ENCODE results near the gene C11orf65.

Gene C11orf65

DNA sequence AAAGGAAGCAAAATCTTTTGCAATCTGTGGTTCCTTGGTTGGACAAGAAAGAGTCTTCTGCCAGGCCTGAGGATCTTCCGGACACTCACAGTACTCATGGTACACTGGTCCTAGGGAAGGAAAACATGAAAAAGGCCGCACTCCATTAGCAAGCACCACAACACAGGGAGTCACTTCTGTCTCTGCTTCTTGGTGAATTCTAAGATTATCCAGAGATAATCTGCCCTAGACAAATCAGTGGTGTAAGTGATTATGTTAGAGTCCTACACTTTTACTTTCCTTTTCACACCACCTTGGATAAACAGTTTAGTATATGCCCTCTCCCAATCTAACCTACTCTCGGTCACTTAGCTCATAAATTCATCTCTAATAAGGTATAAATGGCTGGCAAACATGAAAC lies 19.0 kb upstream of the C11orf65 start:
- ChIA-PET POLR2A (no interaction called here), CTCF (interaction anchor here (0.7 kb wide), 1 partner anchor 325 kb away, joined by 3 read pairs; no protein-coding TSS in a partner anchor)

GRCh38 chr11:108483163-108483562 lies 15.8 kb upstream of the C11orf65 start:
- TF ChIP-seq SUZ12 (IDR thresholded peaks at IDR 0.05), result no peak
- no peak for TF ChIP-seq L3MBTL2 (conservative IDR thresholded peaks at IDR 0.05)
- no peak for TF ChIP-seq CTBP1 (IDR thresholded peaks at IDR 0.05; ENCODE audit: borderline replicate concordance)
- TF ChIP-seq ZNF384 (IDR thresholded peaks at IDR 0.05), result no peak
- no peak for TF ChIP-seq FOXM1 (IDR thresholded peaks at IDR 0.05; ENCODE audit: borderline replicate concordance)
- TF ChIP-seq SP1 (IDR thresholded peaks at IDR 0.05), result no peak
- no peak for TF ChIP-seq PKNOX1 (IDR thresholded peaks at IDR 0.05)
- no peak for TF ChIP-seq LEF1 (IDR thresholded peaks at IDR 0.05; ENCODE audit: borderline replicate concordance)
- no peak for TF ChIP-seq HDGF (IDR thresholded peaks at IDR 0.05; ENCODE audit: borderline replicate concordance)
- TF ChIP-seq BHLHE40 (IDR thresholded peaks at IDR 0.05; ENCODE audit: borderline replicate concordance), result no peak
- POLR2A ChIA-PET, result no interaction called here
- no peak for DNase-seq (ENCODE audit: extremely low spot score)
- CTCF ChIA-PET, result no interaction called here

More for the DNA sequence above, 19.0 kb upstream of the C11orf65 start:
- DNase-seq (ENCODE audit: extremely low spot score), result no peak
- TF ChIP-seq L3MBTL2 (conservative IDR thresholded peaks at IDR 0.05) (no peak), CTBP1 (IDR thresholded peaks at IDR 0.05; ENCODE audit: borderline replicate concordance) (no peak), TARDBP (IDR thresholded peaks at IDR 0.05) (no peak), SUZ12 (IDR thresholded peaks at IDR 0.05) (no peak), ELF4 (IDR thresholded peaks at IDR 0.05) (no peak), FOXM1 (IDR thresholded peaks at IDR 0.05; ENCODE audit: borderline replicate concordance) (no peak), ZNF384 (IDR thresholded peaks at IDR 0.05) (no peak), ARNT (IDR thresholded peaks at IDR 0.05) (no peak), NFRKB (IDR thresholded peaks at IDR 0.05) (no peak), PKNOX1 (IDR thresholded peaks at IDR 0.05) (no peak), BHLHE40 (IDR thresholded peaks at IDR 0.05; ENCODE audit: borderline replicate concordance) (no peak), LEF1 (IDR thresholded peaks at IDR 0.05; ENCODE audit: borderline replicate concordance) (no peak), HDGF (IDR thresholded peaks at IDR 0.05; ENCODE audit: borderline replicate concordance) (no peak), FOXA1 (IDR thresholded peaks at IDR 0.05) (no peak), FOXK2 (IDR thresholded peaks at IDR 0.05) (no peak), SP1 (IDR thresholded peaks at IDR 0.05) (no peak)

DNA sequence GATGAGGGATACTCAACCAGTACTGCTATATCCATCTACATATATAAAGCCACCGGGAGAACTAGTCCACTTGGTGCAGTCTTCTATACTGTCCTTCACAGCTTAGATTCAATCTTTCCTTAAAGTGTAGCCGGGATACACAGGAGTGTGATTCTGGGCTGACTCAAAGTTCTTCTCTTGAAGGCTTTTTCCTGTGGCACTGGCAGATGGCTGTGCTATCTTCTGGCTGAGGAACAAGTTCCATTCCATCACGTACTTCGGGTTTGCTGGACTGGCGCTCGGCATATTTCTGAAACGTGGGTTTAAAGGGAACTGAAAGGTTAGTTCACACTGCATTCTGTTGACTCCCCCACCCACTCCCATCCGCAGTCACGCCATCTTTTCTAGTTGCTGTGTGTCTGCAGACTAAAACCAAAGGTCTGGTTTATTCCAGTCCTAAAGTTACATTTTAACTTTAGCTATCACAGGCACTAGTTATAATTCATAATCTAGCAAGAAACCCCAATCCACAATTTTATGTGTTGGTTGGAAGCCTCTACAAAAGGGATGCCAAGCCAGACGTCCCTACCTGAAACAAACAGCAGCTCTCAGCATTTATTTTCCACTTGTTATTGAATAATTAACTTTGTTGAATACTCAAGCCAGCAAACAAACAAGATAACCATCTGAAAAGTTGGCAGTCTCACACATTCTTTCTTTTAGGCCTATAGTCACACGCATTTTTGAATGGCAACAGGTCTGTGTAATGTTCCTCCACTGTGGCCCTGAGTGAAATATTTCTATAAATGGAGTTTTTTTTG lies 7.5 kb upstream of the C11orf65 start:
- no peak for TF ChIP-seq NFRKB (IDR thresholded peaks at IDR 0.05)
- no peak for TF ChIP-seq TARDBP (IDR thresholded peaks at IDR 0.05)
- no peak for TF ChIP-seq HDGF (IDR thresholded peaks at IDR 0.05; ENCODE audit: borderline replicate concordance)
- no peak for TF ChIP-seq FOXM1 (IDR thresholded peaks at IDR 0.05; ENCODE audit: borderline replicate concordance)
- TF ChIP-seq BHLHE40 (IDR thresholded peaks at IDR 0.05; ENCODE audit: borderline replicate concordance), result no peak
- no peak for TF ChIP-seq FOXA1 (IDR thresholded peaks at IDR 0.05)
- no peak for TF ChIP-seq L3MBTL2 (conservative IDR thresholded peaks at IDR 0.05)
- no peak for TF ChIP-seq PKNOX1 (IDR thresholded peaks at IDR 0.05)
- no peak for TF ChIP-seq ELF4 (IDR thresholded peaks at IDR 0.05)
- no peak for TF ChIP-seq SP1 (IDR thresholded peaks at IDR 0.05)
- no peak for TF ChIP-seq ARNT (IDR thresholded peaks at IDR 0.05)
- no peak for TF ChIP-seq ZNF384 (IDR thresholded peaks at IDR 0.05)
- TF ChIP-seq LEF1 (IDR thresholded peaks at IDR 0.05; ENCODE audit: borderline replicate concordance), result no peak
- no peak for TF ChIP-seq FOXK2 (IDR thresholded peaks at IDR 0.05)
- TF ChIP-seq SUZ12 (IDR thresholded peaks at IDR 0.05), result no peak
- TF ChIP-seq CTBP1 (IDR thresholded peaks at IDR 0.05; ENCODE audit: borderline replicate concordance), result no peak
- no peak for DNase-seq (ENCODE audit: extremely low spot score)

GRCh38 chr11:108472681-108473080 lies 5.4 kb upstream of the C11orf65 start:
- POLR2A ChIA-PET, result no interaction called here
- CTCF ChIA-PET, result no interaction called here
- TF ChIP-seq FOXK2 (IDR thresholded peaks at IDR 0.05) (no peak), LEF1 (IDR thresholded peaks at IDR 0.05; ENCODE audit: borderline replicate concordance) (no peak), FOXM1 (IDR thresholded peaks at IDR 0.05; ENCODE audit: borderline replicate concordance) (no peak), L3MBTL2 (conservative IDR thresholded peaks at IDR 0.05) (no peak), FOXA1 (IDR thresholded peaks at IDR 0.05) (no peak), ELF4 (IDR thresholded peaks at IDR 0.05) (no peak), CTBP1 (IDR thresholded peaks at IDR 0.05; ENCODE audit: borderline replicate concordance) (no peak), HDGF (IDR thresholded peaks at IDR 0.05; ENCODE audit: borderline replicate concordance) (no peak), BHLHE40 (IDR thresholded peaks at IDR 0.05; ENCODE audit: borderline replicate concordance) (no peak), TARDBP (IDR thresholded peaks at IDR 0.05) (no peak), SUZ12 (IDR thresholded peaks at IDR 0.05) (no peak), PKNOX1 (IDR thresholded peaks at IDR 0.05) (no peak), SP1 (IDR thresholded peaks at IDR 0.05) (no peak), NFRKB (IDR thresholded peaks at IDR 0.05) (no peak), ARNT (IDR thresholded peaks at IDR 0.05) (no peak), ZNF384 (IDR thresholded peaks at IDR 0.05) (no peak)
- DNase-seq (ENCODE audit: extremely low spot score), result no peak

More for the DNA sequence above, 7.5 kb upstream of the C11orf65 start:
- ChIA-PET CTCF (no interaction called here), POLR2A (interaction anchor here (0.9 kb wide), 1 partner anchor 23 kb away, joined by 3 read pairs; the partner anchor contains the start of gene POGLUT3)

- DNase-seq (ENCODE audit: extremely low spot score), result no peak
- POLR2A ChIA-PET, result interaction anchor here (0.6 to 0.9 kb wide), 2 partner anchors 29 to 39 kb away, joined by 3 read pairs; no protein-coding TSS in a partner anchor
- CTCF ChIA-PET, result no interaction called here
- TF ChIP-seq FOXM1 (IDR thresholded peaks at IDR 0.05; ENCODE audit: borderline replicate concordance) (no peak), HDGF (IDR thresholded peaks at IDR 0.05; ENCODE audit: borderline replicate concordance) (no peak)
Measured at GRCh38 chr11:108468478-108468864, 1.1 kb upstream of the C11orf65 start.
